Measurements from ENCODE around the gene EPHA3. TPM values are rescaled to one million over a fixed set of nuclear protein-coding genes. Genes with fewer than 3 reads are reported as not detected.

EPHA3 gene
- total RNA-seq, 1 donor from 2014 or later = 5.0 TPM

- H3K4me1 ChIP-seq (ENCODE audit: insufficient read depth, low read length) = no peaks in the 10 kb centered on the region
- H3K9me3 ChIP-seq (ENCODE audit: insufficient read depth, low read depth, low read length) = no peaks in the 10 kb centered on the region
- no peaks in the 10 kb centered on the region for H3K27me3 ChIP-seq (ENCODE audit: insufficient read depth, low read length)
- no peak overlapping the region for H3K9ac ChIP-seq (ENCODE audit: low read length)
- no peaks in the 10 kb centered on the region for H4K20me1 ChIP-seq (ENCODE audit: insufficient read depth, low read length)
- Mint-ChIP-seq H3K4me1 (ENCODE audit: low read depth, unreplicated experiment) (no peaks in the 10 kb centered on the region), H3K27ac (ENCODE audit: unreplicated experiment) (no peak overlapping the region), H3K27me3 (ENCODE audit: low read depth, unreplicated experiment) (no peaks in the 10 kb centered on the region), H3K9me3 (ENCODE audit: unreplicated experiment) (no peaks in the 10 kb centered on the region), H3K36me3 (ENCODE audit: low read depth, unreplicated experiment) (no peaks in the 10 kb centered on the region), H3K4me3 (ENCODE audit: unreplicated experiment) (no peak overlapping the region)
- H3K4me3 ChIP-seq (ENCODE audit: insufficient read depth, low read depth, low read length) = no peak overlapping the region
- no peak overlapping the region for H2AFZ ChIP-seq (ENCODE audit: low read depth, low read length)
- no peak for FAIRE-seq
- TF ChIP-seq EZH2 (IDR thresholded peaks at IDR 0.05; ENCODE audit: insufficient read depth, low read length) (no peak), CTCF (IDR thresholded peaks at IDR 0.05; ENCODE audit: insufficient read depth, low read depth, low read length) (no peak)
- H3K4me2 ChIP-seq (ENCODE audit: low read length) = no peak overlapping the region
- DNase-seq (ENCODE audit: low read depth) = no peak
- H3K36me3 ChIP-seq (ENCODE audit: insufficient read depth, low read length) = no peaks in the 10 kb centered on the region
- H3K79me2 ChIP-seq (ENCODE audit: insufficient read depth, low read length) = no peaks in the 10 kb centered on the region
- no peak overlapping the region for H3K27ac ChIP-seq (ENCODE audit: low read depth, low read length)
These were observed 32.4 kb downstream of the EPHA3 start for GRCh38 chr3:89139870-89140269.

GRCh38 chr3:89144080-89144479, 36.7 kb downstream of the EPHA3 start:
- Histone ChIP-seq H2AFZ (ENCODE audit: low read depth, low read length) (peak overlapping the region; percentile 46), H4K20me1 (ENCODE audit: insufficient read depth, low read length) (no peaks in the 10 kb centered on the region), H3K79me2 (ENCODE audit: insufficient read depth, low read length) (no peaks in the 10 kb centered on the region), H3K9me3 (ENCODE audit: insufficient read depth, low read depth, low read length) (no peaks in the 10 kb centered on the region), H3K27me3 (ENCODE audit: insufficient read depth, low read length) (no peaks in the 10 kb centered on the region), H3K4me1 (ENCODE audit: insufficient read depth, low read length) (no peaks in the 10 kb centered on the region), H3K4me3 (ENCODE audit: insufficient read depth, low read depth, low read length) (no peak overlapping the region), H3K27ac (ENCODE audit: low read depth, low read length) (no peak overlapping the region), H3K4me2 (ENCODE audit: low read length) (no peak overlapping the region), H3K9ac (ENCODE audit: low read length) (no peak overlapping the region), H3K36me3 (ENCODE audit: insufficient read depth, low read length) (no peaks in the 10 kb centered on the region)
- FAIRE-seq (no peak), DNase-seq (ENCODE audit: low read depth) (no peak)
- H3K27me3 Mint-ChIP-seq (ENCODE audit: low read depth, unreplicated experiment) = no peaks in the 10 kb centered on the region
- H3K9me3 Mint-ChIP-seq (ENCODE audit: unreplicated experiment) = no peaks in the 10 kb centered on the region
- no peak for TF ChIP-seq CTCF (IDR thresholded peaks at IDR 0.05; ENCODE audit: insufficient read depth, low read depth, low read length)
- TF ChIP-seq EZH2 (IDR thresholded peaks at IDR 0.05; ENCODE audit: insufficient read depth, low read length) = no peak
- H3K36me3 Mint-ChIP-seq (ENCODE audit: low read depth, unreplicated experiment) = no peaks in the 10 kb centered on the region
- H3K4me1 Mint-ChIP-seq (ENCODE audit: low read depth, unreplicated experiment) = peaks cover 15% of the 10 kb centered on the region
- no peak overlapping the region for H3K4me3 Mint-ChIP-seq (ENCODE audit: unreplicated experiment)
- no peak overlapping the region for H3K27ac Mint-ChIP-seq (ENCODE audit: unreplicated experiment)

GRCh38 chr3:89145995-89146394, 38.6 kb downstream of the EPHA3 start:
- Mint-ChIP-seq H3K36me3 (ENCODE audit: low read depth, unreplicated experiment) (no peaks in the 10 kb centered on the region), H3K27ac (ENCODE audit: unreplicated experiment) (peak overlapping the region; percentile 96), H3K27me3 (ENCODE audit: low read depth, unreplicated experiment) (no peaks in the 10 kb centered on the region), H3K4me3 (ENCODE audit: unreplicated experiment) (no peak overlapping the region), H3K4me1 (ENCODE audit: low read depth, unreplicated experiment) (peaks cover 15% of the 10 kb centered on the region), H3K9me3 (ENCODE audit: unreplicated experiment) (no peaks in the 10 kb centered on the region)
- Histone ChIP-seq H4K20me1 (ENCODE audit: insufficient read depth, low read length) (no peaks in the 10 kb centered on the region), H3K9ac (ENCODE audit: low read length) (no peak overlapping the region), H3K27ac (ENCODE audit: low read depth, low read length) (no peak overlapping the region), H3K4me3 (ENCODE audit: insufficient read depth, low read depth, low read length) (no peak overlapping the region), H3K36me3 (ENCODE audit: insufficient read depth, low read length) (no peaks in the 10 kb centered on the region), H3K79me2 (ENCODE audit: insufficient read depth, low read length) (no peaks in the 10 kb centered on the region), H3K9me3 (ENCODE audit: insufficient read depth, low read depth, low read length) (no peaks in the 10 kb centered on the region), H3K4me1 (ENCODE audit: insufficient read depth, low read length) (no peaks in the 10 kb centered on the region), H3K27me3 (ENCODE audit: insufficient read depth, low read length) (no peaks in the 10 kb centered on the region), H3K4me2 (ENCODE audit: low read length) (no peak overlapping the region), H2AFZ (ENCODE audit: low read depth, low read length) (no peak overlapping the region)
- peak; percentile 93 for DNase-seq (ENCODE audit: low read depth)
- peak; percentile 26 for FAIRE-seq
- TF ChIP-seq EZH2 (IDR thresholded peaks at IDR 0.05; ENCODE audit: insufficient read depth, low read length) (no peak), CTCF (IDR thresholded peaks at IDR 0.05; ENCODE audit: insufficient read depth, low read depth, low read length) (no peak)

Data from astrocyte (in vitro differentiated cells and primary cell).